Measurements from ENCODE around the gene STK32B. TPM values are rescaled to one million over a fixed set of nuclear protein-coding genes. Genes with fewer than 3 reads are reported as not detected.

The STK32B gene
- total and polyA plus RNA-seq, 2 of the 4 experiments (the other 2 are of a cell fraction) = 5.5 to 6.3 TPM

DNA sequence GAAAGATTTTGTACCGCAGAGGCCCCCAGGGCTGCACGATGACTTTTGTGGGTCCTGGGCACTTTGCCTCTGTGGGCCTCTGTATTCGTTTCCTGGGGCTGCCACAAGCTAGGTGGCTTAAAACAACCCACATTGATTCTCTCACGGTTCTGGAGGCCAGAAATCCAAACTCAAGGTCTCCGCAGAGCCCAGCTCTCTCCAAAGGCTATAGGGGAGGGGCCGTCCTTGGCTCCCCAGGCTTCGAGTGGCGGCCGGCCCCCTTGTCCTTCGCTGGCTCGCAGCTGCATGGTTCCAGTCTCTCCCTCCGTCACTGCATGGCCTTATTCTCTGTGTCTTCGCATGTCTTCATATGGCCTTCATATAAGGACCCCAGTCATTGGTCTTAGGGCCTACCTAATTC lies 415.8 kb downstream of the STK32B start:
- H2BK20ac ChIP-seq (ENCODE audit: low read depth, low read length) = no peak overlapping the region
- peaks cover 7% of the 10 kb centered on the region; the same call in 1 of the 2 replicates for H3K4me1 ChIP-seq (ENCODE audit: control insufficient read depth, insufficient read depth, low read length)
- ChIA-PET POLR2A (ENCODE audit: unreplicated experiment) (no interaction called here), CTCF (no interaction called here)
- no peak overlapping the region for H2AK5ac ChIP-seq (ENCODE audit: low read depth, low read length)
- H2BK15ac ChIP-seq (ENCODE audit: low read depth, low read length) = no peak overlapping the region
- no peaks in the 10 kb centered on the region for H3K79me1 ChIP-seq (ENCODE audit: low read depth in 1 of 2, low read length in 2 of 2)
- H2BK120ac ChIP-seq (ENCODE audit: low read depth, low read length) = no peak overlapping the region
- no peak overlapping the region for H4K5ac ChIP-seq (ENCODE audit: low read depth, low read length)
- no peak for DNase-seq
- H4K91ac ChIP-seq (ENCODE audit: insufficient read depth, low read depth, low read length) = no peak overlapping the region
- H3K18ac ChIP-seq (ENCODE audit: low read depth, low read length) = no peak overlapping the region
- H4K8ac ChIP-seq (ENCODE audit: low read depth in 2 of 2, low read length in 2 of 2) = no peak overlapping the region
- intact Hi-C loops (cut with micrococcal nuclease) (no loop called here), in situ Hi-C loops (cut with MboI; ENCODE audit: low sequenced_read_pairs) (no loop called here), dilution Hi-C loops (cut with HindIII; ENCODE audit: low sequenced_read_pairs, unreplicated experiment) (no loop called here)
- no TSS peak for BruUV-seq (replicated peaks)
- no peak overlapping the region for H2AFZ ChIP-seq (replicated peaks; ENCODE audit: low read length, poor library complexity)
- no peaks in the 10 kb centered on the region for H4K20me1 ChIP-seq (ENCODE audit: insufficient read depth, low read length)
- H3K4ac ChIP-seq (ENCODE audit: low read depth, low read length) = no peak overlapping the region
- no peak overlapping the region for H3K27ac ChIP-seq (ENCODE audit: insufficient read depth, low read length)
- TF ChIP-seq, protein P1, sequence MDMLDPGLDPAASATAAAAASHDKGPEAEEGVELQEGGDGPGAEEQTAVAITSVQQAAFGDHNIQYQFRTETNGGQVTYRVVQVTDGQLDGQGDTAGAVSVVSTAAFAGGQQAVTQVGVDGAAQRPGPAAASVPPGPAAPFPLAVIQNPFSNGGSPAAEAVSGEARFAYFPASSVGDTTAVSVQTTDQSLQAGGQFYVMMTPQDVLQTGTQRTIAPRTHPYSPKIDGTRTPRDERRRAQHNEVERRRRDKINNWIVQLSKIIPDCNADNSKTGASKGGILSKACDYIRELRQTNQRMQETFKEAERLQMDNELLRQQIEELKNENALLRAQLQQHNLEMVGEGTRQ (IDR thresholded peaks at IDR 0.05; ENCODE audit: low read depth, low read length) = no peak
- TF ChIP-seq FOS (IDR thresholded peaks at IDR 0.05; ENCODE audit: low read depth, low read length) (no peak), CTCF (conservative IDR thresholded peaks at IDR 0.05; ENCODE audit: low read depth, low read length) (no peak), MAFK (IDR thresholded peaks at IDR 0.05; ENCODE audit: low read depth, low read length) (no peak), NFE2L2 (IDR thresholded peaks at IDR 0.05; ENCODE audit: low read depth, low read length) (no peak), CHD1 (IDR thresholded peaks at IDR 0.05; ENCODE audit: low read depth, low read length) (no peak)
- H3K4me2 ChIP-seq (ENCODE audit: low read depth, low read length) = no peak overlapping the region
- no peak for ATAC-seq (ENCODE audit: low read depth)
- H3K23ac ChIP-seq (ENCODE audit: low read depth, low read length) = no peak overlapping the region
- H3K9me1 ChIP-seq (ENCODE audit: insufficient read depth, low read length) = peaks cover 8% of the 10 kb centered on the region; the same call in 1 of the 2 replicates
- H3K27me3 ChIP-seq (ENCODE audit: control insufficient read depth, insufficient read depth, low read length) = no peaks in the 10 kb centered on the region
- no peak overlapping the region for H2AK9ac ChIP-seq (replicated peaks; ENCODE audit: low read depth, low read length, poor library complexity)
- no peak overlapping the region for H3K14ac ChIP-seq (replicated peaks; ENCODE audit: low read depth, low read length)
- no peak overlapping the region for H3K56ac ChIP-seq (ENCODE audit: extremely low read depth, insufficient read depth, low read length)
- WGBS, 2 experiments (ENCODE audit: extremely low coverage in 2 of 2, insufficient read length in 1 of 2) = 80% methylated on average over 3 of the region's 13 CpGs; no CpG with 5 or more reads in 1 of the 2 experiments
- H3K9me3 ChIP-seq (ENCODE audit: control insufficient read depth, insufficient read depth, low read length) = no peaks in the 10 kb centered on the region
- H3K36me3 ChIP-seq (ENCODE audit: control insufficient read depth, insufficient read depth, low read length) = peaks cover 5% of the 10 kb centered on the region
- H3K9ac ChIP-seq (ENCODE audit: low read depth, low read length) = no peak overlapping the region
- no peak overlapping the region for H3K4me3 ChIP-seq (ENCODE audit: insufficient read depth, low read depth, low read length)
- no peak overlapping the region for H2BK5ac ChIP-seq (ENCODE audit: low read depth, low read length, poor library complexity, severe bottlenecking)
